HepG2 (cell line): ENCODE data around the gene SKIC2. TPM values are rescaled to one million over a fixed set of nuclear protein-coding genes. Genes with fewer than 3 reads are reported as not detected.

Source experiments
- ATAC-seq: fragments of 200-7000 bp; cut with Tn5 transposase; 3 replicates; pipeline ENCODE4 v1.9.1; 2020; ENCODE audit warnings: mild to moderate bottlenecking, moderate library complexity
- BruUV-seq: library from RNA; stranded (reverse); fragments of 400-500 nt; replicated peaks from 2 replicates; lab custom pipeline; 2021; lab: Mats Ljungman, UMichigan
- CTCF ChIA-PET: fragments of 300-600 bp; formaldehyde crosslinking; extraction: SDS; loops from one replicate; lab custom pipeline; 2021; ENCODE audit warnings: low total read pairs, inconsistent platforms, low intra/inter-chr PET ratio; lab: Yijun Ruan, JAX
- POLR2A ChIA-PET: fragments of 350-600 bp; sonication (Branson Sonifier 250); formaldehyde crosslinking; loops from one replicate; lab custom pipeline; 2020; ENCODE audit warnings: antibody characterized with exemption, inconsistent platforms; lab: Yijun Ruan, JAX
- DNase-seq: peaks from one replicate; pipeline ENCODE4 v3.0.0-alpha.2; 2015; ENCODE audit warnings: low spot score
- FAIRE-seq: peaks from 3 replicates; lab custom pipeline; 2011; peaks lifted over from hg19 to GRCh38; lab: Jason Lieb, UNC
- H2AFZ ChIP-seq: one replicate; pipeline ENCODE4 v1.6.1; 2011; ENCODE audit warnings: low read length, inconsistent platforms
- H3K27ac ChIP-seq: fragments of 300-600 bp; 3 replicates; pipeline ENCODE4 v1.8.0; 2011; ENCODE audit warnings: mixed run types, mild to moderate bottlenecking, mixed read lengths, low read length, inconsistent platforms; ENCODE audit not compliant: insufficient read depth; ENCODE audit errors: extremely low read length
- H3K27me3 ChIP-seq, 2 experiments: fragments of 200-600 bp in 1 of 2; 2 replicates in 1 of 2; 3 replicates in 1 of 2; pipeline versions ENCODE4 v1.6.0 to v1.8.0; 2011; ENCODE audit warnings: low read length in 2 of 2, mild to moderate bottlenecking in 2 of 2, moderate library complexity in 2 of 2, inconsistent platforms in 1 of 2; ENCODE audit not compliant: insufficient read depth in 2 of 2, control insufficient read depth in 1 of 2
- H3K36me3 ChIP-seq, 2 experiments: fragments of 200-600 bp in 1 of 2; replicated peaks in 1 of 2; 2 replicates in 1 of 2; 3 replicates in 1 of 2; pipeline versions ENCODE4 v1.5.1 to v1.8.0; 2011; ENCODE audit warnings: low read length in 2 of 2, inconsistent platforms in 1 of 2; ENCODE audit not compliant: insufficient read depth in 2 of 2, control insufficient read depth in 1 of 2
- H3K4me1 ChIP-seq: 2 replicates; pipeline ENCODE4 v1.5.1; 2012; ENCODE audit warnings: low read length, inconsistent platforms; ENCODE audit not compliant: insufficient read depth
- H3K4me2 ChIP-seq: 2 replicates; pipeline ENCODE4 v1.6.0; 2011; ENCODE audit warnings: low read depth, low read length, inconsistent platforms
- H3K4me3 ChIP-seq, 3 experiments: fragments of 200-600 bp in 1 of 3; sonication (generic), shearing (Covaris generic) in 1 of 3; replicated peaks in 1 of 3; 2 replicates each; pipeline ENCODE4 v1.5.1; 2011 to 2016; ENCODE audit warnings: low read length in 3 of 3, inconsistent platforms in 2 of 3, low read depth in 2 of 3, mild to moderate bottlenecking in 2 of 3, control low read depth in 1 of 3, mixed read lengths in 1 of 3; ENCODE audit not compliant: insufficient read depth in 1 of 3
- H3K79me2 ChIP-seq: one replicate; pipeline ENCODE4 v1.6.1; 2011; ENCODE audit warnings: low read length, inconsistent platforms; ENCODE audit not compliant: insufficient read depth
- H3K9ac ChIP-seq: 2 replicates; pipeline ENCODE4 v1.6.0; 2011; ENCODE audit warnings: mild to moderate bottlenecking, low read depth, low read length, inconsistent platforms; ENCODE audit not compliant: insufficient read depth
- H3K9me3 ChIP-seq: 2 replicates; pipeline ENCODE4 v1.5.1; 2012; ENCODE audit warnings: mild to moderate bottlenecking, low read length
- H4K20me1 ChIP-seq: 2 replicates; pipeline ENCODE4 v1.6.0; 2011; ENCODE audit warnings: inconsistent platforms, mild to moderate bottlenecking, low read length, moderate library complexity; ENCODE audit not compliant: insufficient read depth
- ARID2 ChIP-seq: sonication (generic); formaldehyde crosslinking; IDR thresholded peaks from 2 replicates; pipeline ENCODE4 v1.8.1; 2022; ENCODE audit warnings: mild to moderate bottlenecking, missing genetic modification reagents, borderline replicate concordance
- ARNT ChIP-seq: fragments of 450-650 bp; IDR thresholded peaks from 2 replicates; pipeline ENCODE4 v1.6.1; 2017
- BCL6 ChIP-seq: IDR thresholded peaks from 2 replicates; pipeline ENCODE4 v1.6.1; 2016; ENCODE audit warnings: missing genetic modification reagents, missing compliant biosample characterization
- TCF12 ChIP-seq, 2 experiments: fragments of 450-650 bp in 1 of 2; sonication (generic) in 1 of 2; formaldehyde crosslinking in 1 of 2; IDR thresholded peaks; 2 replicates each; pipeline versions ENCODE4 v1.6.1 to v1.8.0; 2017 to 2022; ENCODE audit warnings: antibody characterized with exemption in 1 of 2, mild to moderate bottlenecking in 1 of 2, missing genetic modification reagents in 1 of 2, moderate library complexity in 1 of 2
- THAP11 ChIP-seq: IDR thresholded peaks from 2 replicates; pipeline ENCODE4 v1.6.1; 2016; ENCODE audit warnings: missing biosample characterization, missing genetic modification reagents
- ZNF263 ChIP-seq: sonication (generic); formaldehyde crosslinking; IDR thresholded peaks from 2 replicates; pipeline ENCODE4 v1.4.0; 2020; ENCODE audit warnings: missing genetic modification reagents
- ZNF549 ChIP-seq: sonication (generic); formaldehyde crosslinking; IDR thresholded peaks from 2 replicates; pipeline ENCODE4 v1.5.0; 2020; ENCODE audit warnings: missing genetic modification reagents
- ZNF747 ChIP-seq: sonication (generic); formaldehyde crosslinking; IDR thresholded peaks from 2 replicates; pipeline ENCODE4 v1.8.1; 2023; ENCODE audit warnings: missing genetic modification reagents, mild to moderate bottlenecking, borderline replicate concordance
- WGBS: methylation state at CpG from one replicate; pipeline ENCODE4 v1.1.6; 2017; ENCODE audit warnings: low lambda C conversion rate; 5-methylcytosine and 5-hydroxymethylcytosine counted together
- in situ Hi-C: cut with HindIII; loops from 2 replicates; pipeline ENCODE4 v1.10.0; 2017; ENCODE audit warnings: low pct_unique_long_range_greater_than_20kb; ENCODE audit not compliant: extremely low pct_ligation_motif_present
- intact Hi-C: fragments of 100-400 bp; cut with micrococcal nuclease; formaldehyde crosslinking; loops from one replicate; pipeline ENCODE4 v1.10.0; 2022; ENCODE audit not compliant: unreplicated experiment
- polyA plus RNA-seq, 8 experiments: library from polyadenylated mRNA; depleted of rRNA in 3 of 8; stranded (reverse) in 7 of 8; unstranded in 1 of 8; fragments of >200 nt; fragmentation: Illumina TruSeq in 4 of 8; extraction: Trizol in 4 of 8; gene quantifications; 2 replicates each; pipeline versions ENCODE4 v1.2.1 to v1.2.3, GENCODE V29; 2011 to 2016; ENCODE audit warnings: low read depth in 4 of 8, missing spikeins in 1 of 8, mixed read lengths in 1 of 8; ENCODE audit not compliant: insufficient read depth in 1 of 8
- total RNA-seq, 5 experiments: library from RNA; depleted of rRNA; stranded (reverse); fragments of >200 nt; fragmentation: Illumina TruSeq; extraction: Trizol; gene quantifications; 2 replicates each; pipeline ENCODE4 v1.2.3, GENCODE V29; 2016; ENCODE audit warnings: low read depth in 1 of 5
- TF ChIP-seq, protein P1 (sequence below): sonication (generic); formaldehyde crosslinking; conservative IDR thresholded peaks from 2 replicates; pipeline ENCODE4 v1.4.0; 2020; ENCODE audit warnings: missing genetic modification reagents
- TF ChIP-seq, protein P2 (sequence below): sonication (generic); formaldehyde crosslinking; IDR thresholded peaks from 2 replicates; pipeline ENCODE4 v1.5.1; 2020; ENCODE audit warnings: mild to moderate bottlenecking, missing genetic modification reagents, moderate library complexity
- TF ChIP-seq, protein P3 (sequence below): IDR thresholded peaks from 2 replicates; pipeline ENCODE4 v1.4.0; 2020; ENCODE audit warnings: mild to moderate bottlenecking, missing genetic modification reagents
- TF ChIP-seq, protein P4 (sequence below): sonication (generic); formaldehyde crosslinking; IDR thresholded peaks from 2 replicates; pipeline ENCODE4 v1.9.0; 2021; ENCODE audit warnings: missing genetic modification reagents, borderline replicate concordance

SKIC2 gene
- total and polyA plus RNA-seq, 2 of the 13 experiments (the other 11 are each of a cell fraction or from before 2014, with no cell fraction given), result 67.1 to 68.4 TPM

DNA sequence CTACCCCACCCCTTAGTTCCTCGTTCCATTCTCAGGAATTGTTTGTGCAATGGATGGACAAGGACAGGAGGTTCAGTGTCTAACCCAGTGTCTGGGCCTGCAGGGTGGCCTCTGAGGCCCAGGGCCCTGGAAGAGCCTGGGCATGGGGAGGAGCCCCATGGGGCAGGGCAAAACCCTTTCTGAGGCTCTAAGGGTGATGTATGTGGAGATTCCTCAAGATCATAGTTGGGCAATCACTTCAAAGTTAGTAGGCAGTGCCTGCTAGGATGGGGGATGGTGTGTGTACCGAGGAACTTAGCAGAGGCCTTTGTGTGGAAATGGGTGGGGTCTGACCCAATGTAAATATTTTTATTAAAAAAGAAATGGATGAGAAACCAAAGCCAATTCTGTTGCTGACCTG is 38.2 kb upstream of the SKIC2 start:
- no peak for DNase-seq
- Histone ChIP-seq H3K4me2 (peak overlapping the region; percentile 25), H3K79me2 (no peaks in the 10 kb centered on the region), H3K27me3 (no peaks in the 10 kb centered on the region), H3K4me3 (no peak overlapping the region), H2AFZ (no peak overlapping the region), H3K9ac (no peak overlapping the region), H3K9me3 (no peaks in the 10 kb centered on the region), H4K20me1 (no peaks in the 10 kb centered on the region), H3K4me1 (peaks cover 64% of the 10 kb centered on the region), H3K27ac (no peak overlapping the region), H3K36me3 (no peaks in the 10 kb centered on the region)
- BruUV-seq, result no TSS peak
- in situ Hi-C loops (loop anchor here (25.0 kb wide), 1 partner anchor 1041 kb away; the partner anchor contains the start of genes BRD2 and HLA-DMA), intact Hi-C loops (loop anchor here (10.0 kb wide), 1 partner anchor 146 kb away; the partner anchor contains the start of gene VWA7)
- ATAC-seq, result peak; percentile 25
- POLR2A ChIA-PET, result interaction anchor here (0.9 to 5.6 kb wide), 8 partner anchors 9 to 155 kb away, joined by 3 to 35 read pairs (median 8); partner anchors contain the start of genes CFB, NELFE, NEU1 and SKIC2
- FAIRE-seq, result peak; percentile 47
- CTCF ChIA-PET, result no interaction called here
- WGBS, result 0% methylated on average over 2 of the region's 2 CpGs
- peak; percentile 68; the same call in 1 of the 2 replicates for TF ChIP-seq BCL6 (CRISPR knock-in tag)
- TF ChIP-seq, protein P1, sequence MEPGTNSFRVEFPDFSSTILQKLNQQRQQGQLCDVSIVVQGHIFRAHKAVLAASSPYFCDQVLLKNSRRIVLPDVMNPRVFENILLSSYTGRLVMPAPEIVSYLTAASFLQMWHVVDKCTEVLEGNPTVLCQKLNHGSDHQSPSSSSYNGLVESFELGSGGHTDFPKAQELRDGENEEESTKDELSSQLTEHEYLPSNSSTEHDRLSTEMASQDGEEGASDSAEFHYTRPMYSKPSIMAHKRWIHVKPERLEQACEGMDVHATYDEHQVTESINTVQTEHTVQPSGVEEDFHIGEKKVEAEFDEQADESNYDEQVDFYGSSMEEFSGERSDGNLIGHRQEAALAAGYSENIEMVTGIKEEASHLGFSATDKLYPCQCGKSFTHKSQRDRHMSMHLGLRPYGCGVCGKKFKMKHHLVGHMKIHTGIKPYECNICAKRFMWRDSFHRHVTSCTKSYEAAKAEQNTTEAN, result no peak
- TF ChIP-seq THAP11 (CRISPR knock-in tag), result no peak
- TF ChIP-seq, protein P2, sequence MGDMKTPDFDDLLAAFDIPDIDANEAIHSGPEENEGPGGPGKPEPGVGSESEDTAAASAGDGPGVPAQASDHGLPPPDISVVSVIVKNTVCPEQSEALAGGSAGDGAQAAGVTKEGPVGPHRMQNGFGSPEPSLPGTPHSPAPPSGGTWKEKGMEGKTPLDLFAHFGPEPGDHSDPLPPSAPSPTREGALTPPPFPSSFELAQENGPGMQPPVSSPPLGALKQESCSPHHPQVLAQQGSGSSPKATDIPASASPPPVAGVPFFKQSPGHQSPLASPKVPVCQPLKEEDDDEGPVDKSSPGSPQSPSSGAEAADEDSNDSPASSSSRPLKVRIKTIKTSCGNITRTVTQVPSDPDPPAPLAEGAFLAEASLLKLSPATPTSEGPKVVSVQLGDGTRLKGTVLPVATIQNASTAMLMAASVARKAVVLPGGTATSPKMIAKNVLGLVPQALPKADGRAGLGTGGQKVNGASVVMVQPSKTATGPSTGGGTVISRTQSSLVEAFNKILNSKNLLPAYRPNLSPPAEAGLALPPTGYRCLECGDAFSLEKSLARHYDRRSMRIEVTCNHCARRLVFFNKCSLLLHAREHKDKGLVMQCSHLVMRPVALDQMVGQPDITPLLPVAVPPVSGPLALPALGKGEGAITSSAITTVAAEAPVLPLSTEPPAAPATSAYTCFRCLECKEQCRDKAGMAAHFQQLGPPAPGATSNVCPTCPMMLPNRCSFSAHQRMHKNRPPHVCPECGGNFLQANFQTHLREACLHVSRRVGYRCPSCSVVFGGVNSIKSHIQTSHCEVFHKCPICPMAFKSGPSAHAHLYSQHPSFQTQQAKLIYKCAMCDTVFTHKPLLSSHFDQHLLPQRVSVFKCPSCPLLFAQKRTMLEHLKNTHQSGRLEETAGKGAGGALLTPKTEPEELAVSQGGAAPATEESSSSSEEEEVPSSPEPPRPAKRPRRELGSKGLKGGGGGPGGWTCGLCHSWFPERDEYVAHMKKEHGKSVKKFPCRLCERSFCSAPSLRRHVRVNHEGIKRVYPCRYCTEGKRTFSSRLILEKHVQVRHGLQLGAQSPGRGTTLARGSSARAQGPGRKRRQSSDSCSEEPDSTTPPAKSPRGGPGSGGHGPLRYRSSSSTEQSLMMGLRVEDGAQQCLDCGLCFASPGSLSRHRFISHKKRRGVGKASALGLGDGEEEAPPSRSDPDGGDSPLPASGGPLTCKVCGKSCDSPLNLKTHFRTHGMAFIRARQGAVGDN (CRISPR knock-in tag), result peak; percentile 21; the same call in 1 of the 2 replicates
- TF ChIP-seq TCF12 (IDR thresholded peaks at IDR 0.05), result no peak
- TF ChIP-seq TCF12 (CRISPR knock-in tag; IDR thresholded peaks at IDR 0.05), result no peak
- TF ChIP-seq ZNF263 (CRISPR knock-in tag), result no peak
- no peak for TF ChIP-seq ARNT
- TF ChIP-seq, protein P3, sequence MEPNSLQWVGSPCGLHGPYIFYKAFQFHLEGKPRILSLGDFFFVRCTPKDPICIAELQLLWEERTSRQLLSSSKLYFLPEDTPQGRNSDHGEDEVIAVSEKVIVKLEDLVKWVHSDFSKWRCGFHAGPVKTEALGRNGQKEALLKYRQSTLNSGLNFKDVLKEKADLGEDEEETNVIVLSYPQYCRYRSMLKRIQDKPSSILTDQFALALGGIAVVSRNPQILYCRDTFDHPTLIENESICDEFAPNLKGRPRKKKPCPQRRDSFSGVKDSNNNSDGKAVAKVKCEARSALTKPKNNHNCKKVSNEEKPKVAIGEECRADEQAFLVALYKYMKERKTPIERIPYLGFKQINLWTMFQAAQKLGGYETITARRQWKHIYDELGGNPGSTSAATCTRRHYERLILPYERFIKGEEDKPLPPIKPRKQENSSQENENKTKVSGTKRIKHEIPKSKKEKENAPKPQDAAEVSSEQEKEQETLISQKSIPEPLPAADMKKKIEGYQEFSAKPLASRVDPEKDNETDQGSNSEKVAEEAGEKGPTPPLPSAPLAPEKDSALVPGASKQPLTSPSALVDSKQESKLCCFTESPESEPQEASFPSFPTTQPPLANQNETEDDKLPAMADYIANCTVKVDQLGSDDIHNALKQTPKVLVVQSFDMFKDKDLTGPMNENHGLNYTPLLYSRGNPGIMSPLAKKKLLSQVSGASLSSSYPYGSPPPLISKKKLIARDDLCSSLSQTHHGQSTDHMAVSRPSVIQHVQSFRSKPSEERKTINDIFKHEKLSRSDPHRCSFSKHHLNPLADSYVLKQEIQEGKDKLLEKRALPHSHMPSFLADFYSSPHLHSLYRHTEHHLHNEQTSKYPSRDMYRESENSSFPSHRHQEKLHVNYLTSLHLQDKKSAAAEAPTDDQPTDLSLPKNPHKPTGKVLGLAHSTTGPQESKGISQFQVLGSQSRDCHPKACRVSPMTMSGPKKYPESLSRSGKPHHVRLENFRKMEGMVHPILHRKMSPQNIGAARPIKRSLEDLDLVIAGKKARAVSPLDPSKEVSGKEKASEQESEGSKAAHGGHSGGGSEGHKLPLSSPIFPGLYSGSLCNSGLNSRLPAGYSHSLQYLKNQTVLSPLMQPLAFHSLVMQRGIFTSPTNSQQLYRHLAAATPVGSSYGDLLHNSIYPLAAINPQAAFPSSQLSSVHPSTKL, result peak; percentile 51; the same call in 1 of the 2 replicates
- no peak for TF ChIP-seq ZNF747
- no peak for TF ChIP-seq ZNF549 (CRISPR knock-in tag)
- TF ChIP-seq, protein P4, sequence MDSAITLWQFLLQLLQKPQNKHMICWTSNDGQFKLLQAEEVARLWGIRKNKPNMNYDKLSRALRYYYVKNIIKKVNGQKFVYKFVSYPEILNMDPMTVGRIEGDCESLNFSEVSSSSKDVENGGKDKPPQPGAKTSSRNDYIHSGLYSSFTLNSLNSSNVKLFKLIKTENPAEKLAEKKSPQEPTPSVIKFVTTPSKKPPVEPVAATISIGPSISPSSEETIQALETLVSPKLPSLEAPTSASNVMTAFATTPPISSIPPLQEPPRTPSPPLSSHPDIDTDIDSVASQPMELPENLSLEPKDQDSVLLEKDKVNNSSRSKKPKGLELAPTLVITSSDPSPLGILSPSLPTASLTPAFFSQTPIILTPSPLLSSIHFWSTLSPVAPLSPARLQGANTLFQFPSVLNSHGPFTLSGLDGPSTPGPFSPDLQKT, result no peak
- no peak for TF ChIP-seq ARID2 (CRISPR knock-in tag)
